Suprapubic skin (tissue), 4 donors: ENCODE data around the gene EPG5.

Experiments
- EP300 ChIP-seq: sonication (generic); formaldehyde crosslinking; IDR thresholded peaks from one replicate; pipeline ENCODE4 v1.6.1; 2017; ENCODE audit warnings: antibody characterized with exemption
- POLR2A ChIP-seq, 2 donors: fragments of 450-650 bp; IDR thresholded peaks; one replicate each; pipeline ENCODE4 v1.6.1; 2017; ENCODE audit warnings: antibody characterized with exemption in 2 of 2, mild to moderate bottlenecking in 2 of 2, moderate library complexity in 2 of 2
- POLR2AphosphoS5 ChIP-seq, 3 donors: sonication (generic); formaldehyde crosslinking; IDR thresholded peaks; one replicate each; pipeline ENCODE4 v1.6.1; 2017; ENCODE audit warnings: antibody characterized with exemption in 3 of 3
- TF ChIP-seq, protein P1 (sequence below), 2 donors: fragments of 200-600 bp in 1 of 2; fragments of 450-650 bp in 1 of 2; sonication (generic) in 1 of 2; IDR thresholded peaks; one replicate each; pipeline ENCODE4 v1.5.1; 2016 to 2019; ENCODE audit warnings: antibody characterized with exemption in 2 of 2, mild to moderate bottlenecking in 1 of 2, moderate library complexity in 1 of 2

DNA sequence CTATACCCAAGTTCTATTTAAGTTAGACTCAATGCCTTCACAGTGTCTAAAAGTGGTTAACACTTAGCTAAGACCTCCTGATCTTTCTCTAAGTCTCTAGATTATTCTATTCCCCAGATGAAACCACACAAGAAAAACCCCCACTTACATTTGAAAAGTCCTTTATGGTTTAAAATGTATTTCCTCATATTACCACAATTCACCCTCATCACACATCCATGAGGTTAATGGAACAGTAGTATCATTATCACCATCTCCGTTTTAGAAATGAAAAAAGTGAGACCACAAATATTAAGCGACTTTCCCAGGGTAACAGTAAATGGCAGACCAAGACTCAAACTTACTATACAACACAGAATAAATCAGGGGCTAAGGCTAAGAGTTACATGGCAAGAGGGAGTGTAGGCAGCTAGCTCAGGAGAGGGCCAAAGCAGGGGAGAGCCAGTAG lies 28.6 kb downstream of the EPG5 start:
- TF ChIP-seq, protein P1, sequence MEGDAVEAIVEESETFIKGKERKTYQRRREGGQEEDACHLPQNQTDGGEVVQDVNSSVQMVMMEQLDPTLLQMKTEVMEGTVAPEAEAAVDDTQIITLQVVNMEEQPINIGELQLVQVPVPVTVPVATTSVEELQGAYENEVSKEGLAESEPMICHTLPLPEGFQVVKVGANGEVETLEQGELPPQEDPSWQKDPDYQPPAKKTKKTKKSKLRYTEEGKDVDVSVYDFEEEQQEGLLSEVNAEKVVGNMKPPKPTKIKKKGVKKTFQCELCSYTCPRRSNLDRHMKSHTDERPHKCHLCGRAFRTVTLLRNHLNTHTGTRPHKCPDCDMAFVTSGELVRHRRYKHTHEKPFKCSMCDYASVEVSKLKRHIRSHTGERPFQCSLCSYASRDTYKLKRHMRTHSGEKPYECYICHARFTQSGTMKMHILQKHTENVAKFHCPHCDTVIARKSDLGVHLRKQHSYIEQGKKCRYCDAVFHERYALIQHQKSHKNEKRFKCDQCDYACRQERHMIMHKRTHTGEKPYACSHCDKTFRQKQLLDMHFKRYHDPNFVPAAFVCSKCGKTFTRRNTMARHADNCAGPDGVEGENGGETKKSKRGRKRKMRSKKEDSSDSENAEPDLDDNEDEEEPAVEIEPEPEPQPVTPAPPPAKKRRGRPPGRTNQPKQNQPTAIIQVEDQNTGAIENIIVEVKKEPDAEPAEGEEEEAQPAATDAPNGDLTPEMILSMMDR (IDR thresholded peaks at IDR 0.05) = no peak
- TF ChIP-seq POLR2AphosphoS5 (IDR thresholded peaks at IDR 0.05) = no peak
- no peak for TF ChIP-seq EP300
- no peak for TF ChIP-seq POLR2A (IDR thresholded peaks at IDR 0.05)
